SIG-M5 (cell line): ENCODE data around the gene MTA3.
"Not testable (repeated sequence)": the region's sequence is repeated elsewhere in the genome, so short reads cannot be mapped to it uniquely, and the experiment has no call there.

Experiments used
- DNase-seq: peaks from one replicate; lab custom pipeline; 2025; lab: John Stamatoyannopoulos, UW

The MTA3 gene

DNA sequence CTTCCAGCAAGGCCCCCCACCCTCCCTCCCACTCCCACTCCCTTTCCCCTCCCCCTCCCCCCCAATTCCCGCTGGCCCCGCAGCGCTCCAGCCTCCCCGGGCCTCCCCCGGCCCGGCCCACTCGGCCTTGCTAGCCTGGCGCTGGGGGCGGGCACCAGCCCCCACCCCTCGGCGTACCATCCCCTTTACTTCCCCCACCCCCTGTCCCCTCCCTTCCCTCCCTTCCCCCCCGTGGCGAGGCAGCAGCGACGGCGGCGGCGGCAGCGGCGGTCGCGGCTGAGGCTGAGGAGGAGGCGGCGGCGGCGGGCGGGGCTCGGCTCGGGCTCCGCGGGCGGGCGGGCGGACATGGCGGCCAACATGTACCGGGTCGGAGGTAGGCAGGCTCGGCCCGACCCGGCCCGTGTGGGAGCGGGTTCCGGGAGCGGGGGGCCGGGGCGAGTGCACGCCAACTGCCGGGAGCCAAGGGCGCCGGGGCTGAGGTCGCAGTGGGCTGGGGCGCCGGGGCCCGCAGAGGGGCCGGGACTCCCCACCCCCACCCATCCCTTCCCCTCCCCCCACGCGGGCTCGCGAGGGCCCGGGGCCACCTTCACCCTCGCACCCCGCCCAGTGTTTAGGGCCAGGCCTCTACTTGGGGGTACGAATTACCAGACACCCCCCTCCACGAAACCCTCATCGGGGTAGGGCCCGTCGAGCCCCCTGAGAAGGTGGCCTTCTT is at the start of gene MTA3:
TSS of gene MTA3 (plus strand) at position 232 of the 715 bp plus-strand sequence. CDS start at position 346, 114 bp downstream.
- DNase-seq = no peak

DNA sequence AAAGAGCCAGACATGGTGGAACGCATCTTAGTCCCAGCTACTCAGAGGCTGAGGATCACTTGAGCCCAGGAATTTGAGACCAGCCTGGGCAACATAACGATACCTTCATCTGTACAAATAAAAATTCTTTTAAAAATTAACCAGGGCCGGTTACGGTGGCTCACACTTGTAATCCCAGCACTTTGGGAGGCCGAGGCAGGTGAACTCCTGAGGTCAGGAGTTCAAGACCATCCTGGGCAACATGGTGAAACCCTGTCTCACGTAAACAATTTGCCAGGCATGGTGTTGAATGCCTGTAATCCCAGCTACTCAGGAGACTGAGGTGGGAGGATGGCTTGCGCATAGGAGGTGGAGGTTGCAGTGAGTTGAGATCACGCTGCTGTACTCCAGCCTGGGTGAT is 48.8 kb upstream of the MTA3 start:
- DNase-seq = no peak

DNA sequence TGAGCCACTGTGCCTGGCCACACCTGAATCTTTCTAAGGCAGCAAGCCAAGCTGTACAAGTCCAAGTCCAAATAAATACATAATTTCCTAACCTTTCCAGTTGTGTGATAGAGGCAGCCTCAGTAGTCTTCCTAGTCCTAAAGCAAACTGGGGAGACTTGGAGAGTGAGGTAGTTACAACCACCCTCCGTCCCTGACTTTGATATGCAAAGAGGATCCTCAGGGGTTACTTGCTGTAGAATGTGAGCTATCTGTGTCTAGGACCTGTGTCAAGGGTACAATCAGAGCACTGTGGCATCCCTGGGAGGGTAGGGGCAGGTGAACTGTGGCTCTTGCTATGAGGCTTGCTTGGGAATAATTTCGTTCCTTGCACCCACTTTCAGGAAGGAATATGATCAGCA is 46.4 kb upstream of the MTA3 start:
- no peak for DNase-seq

GRCh38 chr2:42523341-42523740 is 45.1 kb upstream of the MTA3 start:
- no peak for DNase-seq

DNA sequence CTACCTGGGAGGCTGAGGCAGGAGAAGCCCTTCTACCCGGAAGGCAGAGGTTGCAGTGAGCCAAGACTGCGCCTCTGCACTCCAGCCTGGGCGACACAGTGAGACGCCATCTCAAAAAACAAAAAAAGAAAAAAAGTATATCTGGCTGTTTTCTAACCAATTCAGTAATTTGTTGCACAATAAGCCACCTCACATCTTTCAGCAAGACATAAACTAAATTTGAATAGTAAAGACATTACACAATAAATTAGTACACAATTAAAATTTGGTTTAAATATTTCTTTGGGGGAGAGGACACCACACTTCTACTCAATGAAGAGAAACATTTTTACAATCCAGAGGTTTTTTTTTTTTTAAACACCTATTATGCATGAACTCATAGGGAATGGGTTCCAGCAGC is 36.0 kb upstream of the MTA3 start:
- DNase-seq = no peak

GRCh38 chr2:42537493-42537892 is 30.9 kb upstream of the MTA3 start:
- DNase-seq = no peak

- DNase-seq = no peak
Measured at GRCh38 chr2:42542871-42543270, 25.6 kb upstream of the MTA3 start.

GRCh38 chr2:42545023-42545721 is 23.3 kb upstream of the MTA3 start:
- no peak for DNase-seq

GRCh38 chr2:42545841-42546390 is 22.5 kb upstream of the MTA3 start:
- DNase-seq = no peak

DNA sequence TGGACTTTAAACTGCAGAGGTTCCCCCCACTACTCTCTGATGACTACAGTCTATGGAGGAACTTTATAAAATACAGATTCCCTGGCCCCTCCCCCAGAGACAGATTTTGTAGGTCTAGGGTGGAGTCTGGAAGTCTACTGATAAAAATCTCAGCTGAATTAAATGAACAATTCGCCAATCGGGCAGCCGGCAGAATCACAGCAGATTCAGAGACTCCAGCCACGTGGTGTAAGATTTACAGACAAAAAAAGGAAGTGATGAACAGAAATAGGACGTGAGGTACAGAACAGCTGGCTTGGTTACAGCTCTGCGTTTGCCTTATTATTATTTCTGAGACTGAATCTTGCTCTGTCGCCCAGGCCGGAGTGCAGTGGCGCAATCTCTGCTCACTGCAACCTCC is 21.4 kb upstream of the MTA3 start:
- peak; percentile 61 for DNase-seq

DNA sequence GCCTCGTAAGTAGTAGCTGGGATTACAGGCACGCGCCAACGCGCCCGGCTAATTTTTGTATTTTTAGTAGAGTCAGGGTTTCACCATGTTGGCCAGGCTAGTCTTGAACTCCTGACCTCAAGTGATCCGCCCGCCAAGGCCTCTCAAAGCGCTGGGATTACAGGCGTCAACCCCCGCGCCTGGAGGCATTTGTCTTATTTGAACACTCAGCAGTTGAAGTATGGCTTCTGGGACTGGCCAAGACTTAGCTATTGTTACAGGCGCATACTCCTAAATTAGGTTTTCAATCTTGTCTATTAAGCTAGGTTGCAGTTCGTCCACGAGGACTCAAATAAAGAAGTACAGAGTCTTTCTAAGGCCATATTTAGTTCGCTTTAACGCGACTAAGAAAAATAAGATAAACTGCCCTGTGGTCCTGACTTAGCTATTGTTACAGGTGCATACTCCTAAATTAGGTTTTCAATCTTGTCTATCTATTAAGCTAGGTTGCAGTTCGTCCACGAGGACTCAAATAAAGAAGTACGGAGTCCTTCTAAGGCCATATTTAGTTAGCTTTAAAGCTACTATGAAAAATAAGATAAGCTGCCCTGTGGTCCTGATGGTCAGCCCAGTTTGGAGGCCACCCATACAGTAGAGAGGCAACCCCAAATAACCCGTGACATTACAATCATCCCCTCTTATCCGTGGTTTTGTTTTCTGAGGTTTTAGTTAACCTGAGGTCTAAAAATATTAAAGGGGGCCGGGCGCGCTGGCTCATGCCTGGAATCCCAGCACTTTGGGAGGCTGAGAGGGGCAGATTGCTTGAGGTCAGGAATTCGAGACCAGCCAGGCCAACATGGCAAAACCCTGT is 20.8 kb upstream of the MTA3 start:
- no peak for DNase-seq

GRCh38 chr2:42550870-42551269 is 17.6 kb upstream of the MTA3 start:
- no peak for DNase-seq

- DNase-seq = no peak
Measured at GRCh38 chr2:42554392-42554791, 14.0 kb upstream of the MTA3 start.

DNA sequence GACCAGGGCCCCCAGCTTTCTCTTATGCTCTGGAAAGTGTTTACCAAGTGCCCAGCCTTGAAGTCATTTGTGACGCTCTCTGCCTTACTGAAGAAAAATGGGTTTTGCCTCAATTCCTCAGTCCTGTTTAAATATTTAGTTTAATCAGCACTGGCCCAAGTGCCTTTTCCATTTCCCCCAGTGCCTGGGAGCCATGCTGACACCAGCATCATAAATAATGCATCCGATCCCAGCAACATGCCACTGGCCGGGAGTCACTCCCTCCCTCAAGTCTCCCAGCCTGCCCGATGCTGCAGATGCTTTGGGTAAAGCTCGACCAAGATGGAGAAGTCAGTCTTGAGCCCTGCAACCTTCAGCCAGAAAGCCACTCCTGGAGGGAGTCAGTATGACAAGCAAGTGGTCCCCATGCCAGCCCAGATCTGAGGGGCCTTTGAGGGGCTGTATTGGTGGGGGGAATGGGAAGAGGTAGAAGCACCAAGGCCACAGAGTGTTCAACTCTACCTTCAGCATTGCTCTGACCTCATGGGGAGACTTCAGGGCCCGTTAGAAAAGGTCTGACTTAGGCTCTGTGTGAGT is 12.0 kb upstream of the MTA3 start:
- DNase-seq = no peak

GRCh38 chr2:42557306-42557705 is 11.1 kb upstream of the MTA3 start:
- DNase-seq = no peak

DNA sequence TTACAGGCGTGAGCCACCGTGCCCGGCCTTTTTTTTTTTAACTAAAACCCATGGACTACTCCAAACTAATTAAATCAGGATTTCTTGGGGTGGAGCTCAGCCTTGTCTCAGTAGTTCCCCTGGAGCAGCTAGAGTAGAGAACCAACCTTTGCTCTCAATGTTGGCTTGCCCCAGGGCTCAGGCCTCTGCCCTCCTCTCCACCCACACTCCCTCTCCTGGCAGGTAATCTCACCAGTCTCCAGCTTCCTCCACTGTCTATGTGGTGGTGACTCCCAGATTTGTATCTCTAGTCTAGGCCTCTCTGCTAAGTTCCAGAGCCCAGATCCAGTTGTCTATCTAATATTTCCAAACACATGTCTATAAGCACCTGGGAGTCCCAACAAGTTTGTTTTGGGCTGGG is 9.6 kb upstream of the MTA3 start:
- DNase-seq = no peak

DNA sequence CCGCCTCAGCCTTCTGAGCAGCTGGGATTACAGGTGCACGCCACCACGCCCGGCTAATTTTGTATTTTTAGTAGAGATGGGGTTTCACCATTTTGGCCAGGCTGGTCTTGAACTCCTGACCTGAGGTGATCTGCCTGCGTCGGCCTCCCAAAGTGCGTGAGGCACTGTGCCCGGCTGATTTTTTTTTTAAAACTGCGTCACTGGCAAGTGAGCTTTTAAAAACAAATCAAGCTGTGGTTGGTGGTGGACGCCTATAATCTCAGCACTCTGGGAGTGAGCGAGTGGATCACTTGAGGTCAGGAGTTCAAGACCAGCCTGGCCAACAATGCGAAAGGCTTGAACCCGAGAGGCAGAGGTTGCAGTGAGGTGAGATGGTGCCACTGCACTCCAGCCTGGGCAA is 8.3 kb upstream of the MTA3 start:
- DNase-seq = not testable (repeated sequence)

DNA sequence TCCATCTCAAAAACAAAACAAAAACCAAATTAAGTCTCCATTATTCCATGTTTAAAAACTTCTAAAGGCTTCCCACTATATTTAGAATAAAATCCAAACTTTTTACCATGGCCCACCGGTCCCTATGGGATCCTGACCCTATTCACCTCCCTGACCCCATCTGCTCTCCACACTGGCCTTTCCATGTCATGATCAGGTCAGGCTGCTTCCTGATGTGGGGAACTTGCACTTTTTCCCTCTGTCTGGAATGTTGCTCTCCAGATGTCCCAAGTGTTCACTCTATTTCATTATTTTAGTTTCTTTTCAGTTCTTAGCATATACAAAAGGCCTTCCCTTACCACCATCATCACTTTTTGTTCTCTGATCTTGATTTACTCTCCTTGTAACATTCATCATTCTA is 7.5 kb upstream of the MTA3 start:
- no peak for DNase-seq

- DNase-seq = no peak
Measured at GRCh38 chr2:42562474-42563144, 5.8 kb upstream of the MTA3 start.

GRCh38 chr2:42566025-42566424 is 2.4 kb upstream of the MTA3 start:
- no peak for DNase-seq

- no peak for DNase-seq
Measured at GRCh38 chr2:42566837-42567321, 1.6 kb upstream of the MTA3 start.
